SJCRH30 (cell line): ENCODE results near the gene MED10. TPM values are rescaled to one million over a fixed set of nuclear protein-coding genes. Genes with fewer than 3 reads are reported as not detected.

Source experiments
- DNase-seq, 2 experiments: peaks; one replicate each; pipeline ENCODE4 v3.0.0-alpha.2; 2015 to 2020
- H3K27ac ChIP-seq: fragments of 250-450 bp; sonication (Bioruptor Pico); 2 replicates; pipeline ENCODE4 v1.5.1; 2020; ENCODE audit warnings: mild to moderate bottlenecking, moderate library complexity
- H3K27me3 ChIP-seq: fragments of 250-450 bp; sonication (Bioruptor Pico); 2 replicates; pipeline ENCODE4 v1.5.1; 2020; ENCODE audit warnings: mild to moderate bottlenecking, moderate library complexity
- H3K36me3 ChIP-seq: fragments of 250-450 bp; sonication (Bioruptor Pico); 2 replicates; pipeline ENCODE4 v1.5.1; 2020; ENCODE audit warnings: mild to moderate bottlenecking, moderate library complexity
- H3K4me1 ChIP-seq: fragments of 250-450 bp; sonication (Bioruptor Pico); 2 replicates; pipeline ENCODE4 v1.5.1; 2020; ENCODE audit warnings: mild to moderate bottlenecking, moderate library complexity
- H3K4me3 ChIP-seq: fragments of 250-450 bp; sonication (Bioruptor Pico); 2 replicates; pipeline ENCODE4 v1.5.1; 2020; ENCODE audit warnings: mild to moderate bottlenecking, moderate library complexity
- H3K9me3 ChIP-seq: fragments of 250-450 bp; sonication (Bioruptor Pico); replicated peaks from 2 replicates; pipeline ENCODE4 v1.5.1; 2020; ENCODE audit warnings: mild to moderate bottlenecking, moderate library complexity
- total RNA-seq: library from RNA; depleted of rRNA; stranded (reverse); fragments of >200 nt; shearing (Covaris generic); gene quantifications from 2 replicates; pipeline ENCODE4 v1.2.3, GENCODE V29; 2014

Gene MED10
- total RNA-seq, 1 experiment from 2014 or later, result 14.8 TPM

DNA sequence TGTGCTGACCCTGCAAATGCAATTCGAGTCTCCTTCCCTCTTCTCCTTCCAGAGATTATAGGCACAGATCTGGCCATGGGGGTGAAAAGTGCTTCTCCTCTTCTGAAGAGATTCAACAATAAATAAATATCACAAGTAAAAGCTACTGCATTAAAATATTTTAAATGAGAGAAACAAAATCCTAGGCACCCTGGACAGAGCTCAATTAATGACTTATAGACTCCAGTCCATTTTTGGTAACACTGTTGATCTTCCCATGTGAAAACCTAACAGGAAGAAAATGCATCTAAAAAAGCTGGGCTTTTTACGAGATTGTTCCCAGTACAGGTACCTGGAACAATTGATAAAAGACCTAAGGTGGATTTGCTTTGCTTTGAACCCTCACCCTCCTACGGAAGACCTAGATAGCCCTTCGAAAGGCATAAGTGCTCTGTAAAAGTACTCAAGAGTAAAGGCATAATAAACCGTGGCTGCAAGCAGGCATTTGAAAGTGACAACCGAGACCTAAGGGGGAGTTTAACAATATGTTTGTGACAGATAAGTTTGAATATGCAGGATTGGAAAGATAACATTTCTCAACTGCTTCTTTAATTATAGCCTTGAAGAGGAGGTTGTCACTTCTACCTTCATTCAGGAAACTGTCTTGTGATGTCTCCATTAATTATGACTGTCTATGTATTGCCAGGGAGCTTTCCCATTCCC lies 29.4 kb upstream of the MED10 start:
- DNase-seq, result no peak
- Histone ChIP-seq H3K27ac (no peak overlapping the region), H3K4me1 (no peaks in the 10 kb centered on the region), H3K36me3 (no peaks in the 10 kb centered on the region), H3K27me3 (no peaks in the 10 kb centered on the region), H3K4me3 (no peak overlapping the region), H3K9me3 (no peaks in the 10 kb centered on the region)

DNA sequence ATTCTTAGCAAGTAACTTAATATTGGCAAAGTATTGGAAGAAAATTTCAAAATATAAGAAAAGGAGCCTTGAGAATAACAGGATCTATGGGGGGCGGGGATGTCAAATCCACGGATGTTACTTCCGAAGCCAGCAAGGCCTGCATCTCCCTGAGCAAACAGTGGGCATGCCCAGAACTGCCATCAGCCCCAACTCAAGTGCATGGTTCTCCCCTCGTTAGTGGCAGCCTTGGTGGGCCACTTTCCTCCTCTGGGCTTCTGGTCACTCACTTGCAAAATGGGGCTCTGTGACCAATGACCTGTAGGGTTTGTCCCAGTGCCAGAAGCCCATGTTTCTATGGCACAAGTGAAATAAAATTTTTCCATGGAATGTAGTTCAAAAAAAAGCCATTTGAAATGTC lies 27.2 kb upstream of the MED10 start:
- no peaks in the 10 kb centered on the region for H3K9me3 ChIP-seq
- H3K27ac ChIP-seq, result no peak overlapping the region
- H3K27me3 ChIP-seq, result no peaks in the 10 kb centered on the region
- no peaks in the 10 kb centered on the region for H3K4me1 ChIP-seq
- no peak overlapping the region for H3K4me3 ChIP-seq
- no peak for DNase-seq
- no peaks in the 10 kb centered on the region for H3K36me3 ChIP-seq

- Histone ChIP-seq H3K4me1 (no peaks in the 10 kb centered on the region), H3K36me3 (no peaks in the 10 kb centered on the region), H3K4me3 (no peak overlapping the region), H3K27ac (no peak overlapping the region), H3K27me3 (no peaks in the 10 kb centered on the region), H3K9me3 (no peaks in the 10 kb centered on the region)
- no peak for DNase-seq
These were observed 25.8 kb upstream of the MED10 start for GRCh38 chr5:6404129-6404528.

DNA sequence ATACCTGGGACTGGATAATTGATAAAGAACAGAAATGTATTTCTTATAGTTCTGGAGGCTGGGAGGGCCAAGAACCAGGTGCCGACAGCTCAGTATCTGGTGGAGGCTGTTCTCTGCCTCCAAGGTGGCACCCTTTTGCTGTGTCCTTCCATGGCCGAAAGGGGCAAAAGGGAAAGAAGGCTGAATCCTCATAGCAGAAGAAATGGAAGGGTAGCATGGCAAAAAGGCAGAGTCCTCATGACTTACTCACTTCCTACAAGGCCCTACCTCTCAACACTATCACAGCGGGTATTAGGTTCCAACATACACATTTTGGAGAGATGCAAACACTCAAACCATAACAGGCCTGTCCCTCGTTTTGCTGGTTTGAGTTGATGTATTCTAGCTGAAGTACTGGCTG lies 25.1 kb upstream of the MED10 start:
- Histone ChIP-seq H3K9me3 (no peaks in the 10 kb centered on the region), H3K4me3 (no peak overlapping the region), H3K36me3 (no peaks in the 10 kb centered on the region), H3K4me1 (no peaks in the 10 kb centered on the region), H3K27ac (no peak overlapping the region), H3K27me3 (no peaks in the 10 kb centered on the region)
- no peak for DNase-seq

DNA sequence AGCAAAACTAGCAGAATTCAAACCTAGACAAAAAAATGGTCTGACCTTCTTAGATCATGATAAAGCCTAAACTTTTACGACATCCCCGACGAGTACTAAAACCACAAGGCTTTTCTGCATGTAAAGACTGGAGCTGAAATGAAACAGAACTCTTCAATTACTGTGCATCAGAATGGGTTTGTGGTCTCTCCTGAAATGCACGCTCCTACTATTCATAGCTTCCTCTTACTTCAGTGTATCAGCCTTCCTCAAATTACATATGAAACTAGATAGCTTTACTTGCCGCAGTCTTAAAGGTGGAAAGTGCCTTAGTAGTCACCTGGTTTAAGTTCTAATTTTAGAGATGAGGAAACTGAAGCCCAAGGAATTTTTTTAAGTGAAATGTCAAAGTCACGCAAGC lies 24.6 kb upstream of the MED10 start:
- Histone ChIP-seq H3K4me1 (no peaks in the 10 kb centered on the region), H3K27ac (no peak overlapping the region), H3K9me3 (no peaks in the 10 kb centered on the region), H3K36me3 (no peaks in the 10 kb centered on the region), H3K27me3 (no peaks in the 10 kb centered on the region), H3K4me3 (no peak overlapping the region)
- no peak for DNase-seq

DNA sequence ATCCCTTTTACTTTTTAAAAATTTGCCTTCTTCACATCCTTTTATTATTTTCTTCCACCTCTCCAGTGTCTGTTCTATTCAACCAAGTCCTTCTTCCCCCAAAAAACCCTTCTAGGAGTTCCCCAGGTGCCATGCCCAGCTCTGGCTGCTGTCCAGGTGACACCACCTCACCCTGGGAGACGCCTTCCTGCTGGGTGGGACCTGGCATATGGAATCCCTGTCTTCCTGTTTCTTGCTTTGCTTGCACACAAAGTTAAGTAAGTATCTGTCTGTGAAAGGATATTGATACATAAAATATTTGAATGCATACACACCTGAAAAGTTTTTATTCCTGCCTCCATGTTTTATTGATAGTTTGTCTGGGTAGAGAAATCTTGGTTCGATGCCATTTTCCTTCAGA lies 23.1 kb upstream of the MED10 start:
- H3K27me3 ChIP-seq, result no peaks in the 10 kb centered on the region
- H3K9me3 ChIP-seq, result no peaks in the 10 kb centered on the region
- H3K4me1 ChIP-seq, result no peaks in the 10 kb centered on the region
- no peak for DNase-seq
- H3K36me3 ChIP-seq, result no peaks in the 10 kb centered on the region
- no peak overlapping the region for H3K27ac ChIP-seq
- H3K4me3 ChIP-seq, result no peak overlapping the region

- no peak for DNase-seq
- Histone ChIP-seq H3K27me3 (no peaks in the 10 kb centered on the region), H3K4me1 (no peaks in the 10 kb centered on the region), H3K9me3 (no peaks in the 10 kb centered on the region), H3K36me3 (no peaks in the 10 kb centered on the region), H3K4me3 (no peak overlapping the region), H3K27ac (no peak overlapping the region)
These were observed 21.9 kb upstream of the MED10 start for GRCh38 chr5:6399980-6400910.

DNA sequence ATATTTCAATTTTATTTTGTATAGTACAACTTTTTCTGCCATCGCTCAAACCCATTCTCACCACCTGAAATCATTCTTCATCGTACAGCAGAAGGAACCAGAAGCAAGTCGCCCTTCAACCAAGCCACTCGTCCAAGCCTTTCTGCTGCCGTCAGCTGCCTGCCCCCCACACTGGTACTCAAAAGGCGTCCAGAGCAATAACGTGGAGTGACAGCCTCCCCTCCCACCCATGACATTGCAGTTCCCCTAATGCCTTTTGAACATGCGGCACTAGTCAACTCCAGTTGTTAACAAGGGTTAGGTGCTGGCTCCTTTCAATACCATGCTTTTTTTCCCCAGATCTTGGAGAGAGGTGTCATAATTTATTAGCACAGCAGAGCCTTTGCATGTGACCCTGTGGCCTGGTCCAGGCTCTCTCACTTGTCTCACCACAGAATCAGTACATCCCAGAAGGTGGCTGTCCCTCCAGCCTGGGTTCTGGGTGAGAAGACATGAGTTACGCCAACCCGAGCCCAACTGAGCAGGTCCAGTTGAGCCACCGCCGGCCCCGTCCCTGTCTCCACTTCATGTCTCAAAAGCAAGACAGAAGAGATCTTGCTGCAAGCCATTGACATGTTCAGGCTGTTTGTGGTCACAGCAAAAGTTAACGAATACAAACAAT lies 20.4 kb upstream of the MED10 start:
- Histone ChIP-seq H3K36me3 (no peaks in the 10 kb centered on the region), H3K9me3 (no peaks in the 10 kb centered on the region), H3K4me1 (no peaks in the 10 kb centered on the region), H3K27me3 (no peaks in the 10 kb centered on the region), H3K4me3 (no peak overlapping the region), H3K27ac (no peak overlapping the region)
- DNase-seq, result no peak

- H3K36me3 ChIP-seq, result no peaks in the 10 kb centered on the region
- H3K4me3 ChIP-seq, result no peak overlapping the region
- no peak for DNase-seq
- no peaks in the 10 kb centered on the region for H3K27me3 ChIP-seq
- no peaks in the 10 kb centered on the region for H3K4me1 ChIP-seq
- H3K9me3 ChIP-seq, result no peaks in the 10 kb centered on the region
- H3K27ac ChIP-seq, result no peak overlapping the region
These were observed 19.4 kb upstream of the MED10 start for GRCh38 chr5:6397536-6398269.

DNA sequence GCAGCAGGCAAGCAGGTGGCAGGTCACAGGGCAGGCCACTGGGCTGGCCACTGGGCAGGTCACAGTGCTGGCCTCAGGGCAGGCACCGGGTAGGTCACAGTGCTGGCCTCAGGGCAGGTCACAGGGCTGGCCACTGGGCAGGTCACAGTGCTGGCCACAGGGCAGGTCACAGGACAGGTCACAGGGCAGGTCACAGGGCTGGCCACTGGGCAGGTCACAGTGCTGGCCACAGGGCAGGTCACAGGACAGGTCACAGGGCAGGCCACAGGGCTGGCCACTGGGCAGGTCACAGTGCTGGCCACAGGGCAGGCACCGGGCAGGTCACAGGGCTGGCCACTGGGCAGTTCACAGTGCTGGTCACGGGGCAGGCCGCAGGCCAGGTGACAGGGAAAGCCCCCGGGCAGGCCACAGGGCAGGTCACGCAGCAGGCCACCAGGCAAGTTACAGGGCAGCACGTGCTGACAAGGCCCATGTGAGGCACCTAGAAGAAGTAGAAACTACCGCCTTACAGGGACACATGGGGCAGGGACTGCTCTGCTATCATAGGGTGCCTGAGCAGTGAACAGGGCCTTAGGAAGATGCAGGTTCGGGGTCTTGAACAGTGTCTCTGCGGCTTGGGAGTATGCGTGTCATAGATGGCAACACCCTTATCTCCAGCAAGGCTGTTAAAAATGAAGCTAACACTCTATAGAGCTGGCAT lies 18.6 kb upstream of the MED10 start:
- Histone ChIP-seq H3K27me3 (no peaks in the 10 kb centered on the region), H3K27ac (no peak overlapping the region), H3K4me1 (no peaks in the 10 kb centered on the region), H3K36me3 (no peaks in the 10 kb centered on the region), H3K4me3 (no peak overlapping the region), H3K9me3 (no peaks in the 10 kb centered on the region)
- no peak for DNase-seq

GRCh38 chr5:6396043-6396442 lies 17.7 kb upstream of the MED10 start:
- Histone ChIP-seq H3K27ac (no peak overlapping the region), H3K4me3 (no peak overlapping the region), H3K9me3 (no peaks in the 10 kb centered on the region), H3K27me3 (no peaks in the 10 kb centered on the region), H3K4me1 (no peaks in the 10 kb centered on the region), H3K36me3 (no peaks in the 10 kb centered on the region)
- DNase-seq, result no peak

DNA sequence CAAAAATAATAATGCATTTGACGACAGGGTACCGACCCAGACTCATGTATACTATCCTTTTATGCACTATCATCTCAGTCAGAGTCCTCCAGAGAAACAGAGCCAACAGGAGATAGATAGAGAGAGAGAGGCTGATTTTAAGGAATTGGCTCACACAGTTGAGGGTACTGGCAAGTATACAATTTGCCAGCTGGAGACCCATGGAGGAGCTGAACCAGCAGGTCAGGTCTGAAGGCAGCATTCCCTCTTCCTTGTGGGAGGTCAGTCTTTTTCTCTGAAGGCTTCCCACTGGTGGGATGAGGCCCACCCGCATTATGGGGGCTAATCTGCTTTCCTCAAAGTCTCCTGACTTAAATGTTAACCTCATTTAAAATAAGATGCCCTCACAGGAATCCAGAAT lies 17.3 kb upstream of the MED10 start:
- Histone ChIP-seq H3K27ac (no peak overlapping the region), H3K4me3 (no peak overlapping the region), H3K36me3 (no peaks in the 10 kb centered on the region), H3K27me3 (no peaks in the 10 kb centered on the region), H3K4me1 (no peaks in the 10 kb centered on the region), H3K9me3 (no peaks in the 10 kb centered on the region)
- no peak for DNase-seq

DNA sequence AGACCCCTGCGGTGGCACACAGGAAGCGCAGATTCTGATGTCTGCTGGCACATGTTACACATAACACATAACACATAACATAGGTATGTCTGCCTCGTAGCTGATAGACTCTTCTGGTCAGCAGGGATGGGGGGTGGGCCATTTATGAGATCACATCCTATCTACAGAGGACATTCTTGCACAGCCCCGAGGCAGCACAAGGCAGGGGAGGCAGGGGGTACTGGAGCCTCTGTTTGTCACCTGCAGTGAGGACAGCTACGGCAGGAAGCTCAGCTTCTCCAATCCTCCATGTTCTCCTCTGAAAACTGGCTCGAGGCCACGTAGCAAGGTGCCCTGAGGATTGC lies 16.7 kb upstream of the MED10 start:
- Histone ChIP-seq H3K36me3 (no peaks in the 10 kb centered on the region), H3K27me3 (no peaks in the 10 kb centered on the region), H3K9me3 (no peaks in the 10 kb centered on the region), H3K27ac (no peak overlapping the region), H3K4me1 (no peaks in the 10 kb centered on the region), H3K4me3 (no peak overlapping the region)
- DNase-seq, result no peak

GRCh38 chr5:6394429-6395101 lies 16.2 kb upstream of the MED10 start:
- H3K4me1 ChIP-seq, result no peaks in the 10 kb centered on the region
- H3K9me3 ChIP-seq, result no peaks in the 10 kb centered on the region
- no peaks in the 10 kb centered on the region for H3K27me3 ChIP-seq
- DNase-seq, result no peak
- H3K36me3 ChIP-seq, result no peaks in the 10 kb centered on the region
- H3K27ac ChIP-seq, result no peak overlapping the region
- no peak overlapping the region for H3K4me3 ChIP-seq
